PC-3 (cell line): ENCODE results near the gene KRTAP3-2. TPM values are rescaled to one million over a fixed set of nuclear protein-coding genes. Genes with fewer than 3 reads are reported as not detected.
A peak's percentile ranks its signal among the peaks of the same experiment; 100 is the strongest.

ENCODE experiments used
- ATAC-seq: fragments of 200-7000 bp; cut with Tn5 transposase; 2 replicates; pipeline ENCODE4 v1.9.1; 2020; ENCODE audit warnings: mild to moderate bottlenecking, moderate library complexity
- BruUV-seq: library from RNA; stranded (reverse); fragments of 400-500 nt; replicated peaks from 2 replicates; lab custom pipeline; 2021; lab: Mats Ljungman, UMichigan
- CTCF ChIA-PET: fragments of 300-600 bp; sonication (Branson Sonifier 250); formaldehyde crosslinking; loops from one replicate; lab custom pipeline; 2022; ENCODE audit warnings: antibody characterized with exemption; lab: Charles Lee
- POLR2A ChIA-PET: fragments of 300-600 bp; sonication (Branson Sonifier 250); formaldehyde crosslinking; loops from one replicate; lab custom pipeline; 2022; ENCODE audit warnings: antibody characterized with exemption; ENCODE audit not compliant: unreplicated experiment; lab: Charles Lee
- DNase-seq: peaks from one replicate; pipeline ENCODE4 v3.0.0-alpha.2; 2015
- H2AFZ ChIP-seq: fragments of 300-600 bp; sonication (generic); 2 replicates; pipeline ENCODE4 v1.6.0; 2016; ENCODE audit warnings: antibody characterized with exemption, low read length
- H3F3A ChIP-seq: fragments of 300-600 bp; sonication (generic); one replicate; pipeline ENCODE4 v1.6.0; 2017; ENCODE audit warnings: antibody characterized with exemption, low read length, control low read depth, mild to moderate bottlenecking; ENCODE audit not compliant: unreplicated experiment
- H3K27ac ChIP-seq: fragments of 300-600 bp; sonication (generic); 2 replicates; pipeline ENCODE4 v1.5.1; 2016; ENCODE audit warnings: mild to moderate bottlenecking, low read length
- H3K27me3 ChIP-seq: fragments of 300-600 bp; sonication (generic); 2 replicates; pipeline ENCODE4 v1.6.1; 2016; ENCODE audit warnings: low read length, mixed read lengths
- H3K36me3 ChIP-seq: fragments of 300-600 bp; sonication (generic); 2 replicates; pipeline ENCODE4 v1.6.1; 2016; ENCODE audit warnings: low read depth, mixed run types, low read length, mixed read lengths
- H3K4me1 ChIP-seq: fragments of 300-600 bp; sonication (generic); 2 replicates; pipeline ENCODE4 v1.5.1; 2016; ENCODE audit warnings: low read length; ENCODE audit not compliant: insufficient read depth
- H3K4me2 ChIP-seq: fragments of 300-600 bp; sonication (generic); 2 replicates; pipeline ENCODE4 v1.6.0; 2016; ENCODE audit warnings: low read length
- H3K4me3 ChIP-seq: fragments of 300-600 bp; sonication (generic); 2 replicates; pipeline ENCODE4 v1.5.1; 2016; ENCODE audit warnings: mild to moderate bottlenecking, low read length, mixed read lengths
- H3K79me2 ChIP-seq: fragments of 300-600 bp; sonication (generic); 2 replicates; pipeline ENCODE4 v1.6.1; 2017; ENCODE audit warnings: low read length, mixed read lengths
- H3K9ac ChIP-seq: fragments of 300-600 bp; sonication (generic); 2 replicates; pipeline ENCODE4 v1.6.0; 2016; ENCODE audit warnings: mild to moderate bottlenecking, low read length
- H3K9me2 ChIP-seq: fragments of 300-600 bp; sonication (generic); replicated peaks from 2 replicates; pipeline ENCODE4 v1.6.1; 2016; ENCODE audit warnings: mixed run types, low read length, mixed read lengths
- H3K9me3 ChIP-seq: fragments of 300-600 bp; sonication (generic); 2 replicates; pipeline ENCODE4 v1.6.1; 2016; ENCODE audit warnings: low read length, mixed read lengths
- H4K20me1 ChIP-seq: fragments of 300-600 bp; sonication (generic); 2 replicates; pipeline ENCODE4 v1.6.1; 2016; ENCODE audit warnings: low read length, mixed read lengths
- EZH2 ChIP-seq: fragments of 300-600 bp; sonication (generic); IDR thresholded peaks from one replicate; pipeline ENCODE4 v1.6.1; 2017; ENCODE audit warnings: antibody characterized with exemption, mild to moderate bottlenecking, low read length; ENCODE audit not compliant: unreplicated experiment
- EZH2phosphoT487 ChIP-seq: fragments of 300-600 bp; sonication (generic); IDR thresholded peaks from 2 replicates; pipeline ENCODE4 v1.6.1; 2018; ENCODE audit warnings: mild to moderate bottlenecking, antibody characterized with exemption, low read length, borderline replicate concordance
- intact Hi-C: fragments of 100-400 bp; cut with micrococcal nuclease; formaldehyde crosslinking; loops from 2 replicates; pipeline ENCODE4 v1.9.0; 2023
- total RNA-seq: library from RNA; depleted of rRNA; stranded (reverse); fragments of >200 nt; gene quantifications from 2 replicates; pipeline ENCODE4 v1.2.3, GENCODE V29; 2014
- TF ChIP-seq, protein P1 (sequence below): fragments of 300-600 bp; sonication (generic); conservative IDR thresholded peaks from 2 replicates; pipeline ENCODE4 v1.5.1; 2017; ENCODE audit warnings: antibody characterized with exemption, low read depth, mild to moderate bottlenecking, low read length

Gene KRTAP3-2
- total RNA-seq, 1 experiment from 2014 or later, result not detected

DNA sequence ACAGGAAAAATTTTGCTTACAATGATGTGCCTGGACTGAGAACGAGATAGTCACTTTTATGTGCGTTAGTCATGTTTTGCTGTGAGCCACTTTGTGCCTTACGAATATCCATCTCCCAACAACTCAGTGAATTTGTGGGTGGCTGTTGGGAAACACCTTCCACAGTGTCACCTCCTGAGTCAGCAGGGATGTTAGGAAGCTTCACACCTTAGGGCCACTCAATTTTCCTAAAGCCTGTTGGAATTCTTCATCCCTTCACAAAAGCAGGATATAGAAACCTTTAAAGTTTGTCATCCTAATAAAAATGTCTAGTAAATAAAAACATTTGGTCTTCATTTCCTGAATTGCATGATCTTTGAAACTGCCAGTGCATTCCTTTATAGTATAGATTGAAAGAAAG lies 13.5 kb upstream of the KRTAP3-2 start:
- Histone ChIP-seq H3K4me1 (peaks cover 46% of the 10 kb centered on the region), H3K79me2 (no peaks in the 10 kb centered on the region), H3K4me2 (peak overlapping the region; percentile 6), H3K9ac (no peak overlapping the region), H4K20me1 (no peaks in the 10 kb centered on the region), H3F3A (peaks cover 5% of the 10 kb centered on the region), H3K36me3 (no peaks in the 10 kb centered on the region), H3K9me2 (no peaks in the 10 kb centered on the region), H3K27me3 (no peaks in the 10 kb centered on the region), H3K4me3 (no peak overlapping the region), H2AFZ (no peak overlapping the region), H3K27ac (peak overlapping the region; percentile 79), H3K9me3 (no peaks in the 10 kb centered on the region)
- POLR2A ChIA-PET, result no interaction called here
- TF ChIP-seq EZH2 (no peak), EZH2phosphoT487 (no peak)
- TF ChIP-seq, protein P1, sequence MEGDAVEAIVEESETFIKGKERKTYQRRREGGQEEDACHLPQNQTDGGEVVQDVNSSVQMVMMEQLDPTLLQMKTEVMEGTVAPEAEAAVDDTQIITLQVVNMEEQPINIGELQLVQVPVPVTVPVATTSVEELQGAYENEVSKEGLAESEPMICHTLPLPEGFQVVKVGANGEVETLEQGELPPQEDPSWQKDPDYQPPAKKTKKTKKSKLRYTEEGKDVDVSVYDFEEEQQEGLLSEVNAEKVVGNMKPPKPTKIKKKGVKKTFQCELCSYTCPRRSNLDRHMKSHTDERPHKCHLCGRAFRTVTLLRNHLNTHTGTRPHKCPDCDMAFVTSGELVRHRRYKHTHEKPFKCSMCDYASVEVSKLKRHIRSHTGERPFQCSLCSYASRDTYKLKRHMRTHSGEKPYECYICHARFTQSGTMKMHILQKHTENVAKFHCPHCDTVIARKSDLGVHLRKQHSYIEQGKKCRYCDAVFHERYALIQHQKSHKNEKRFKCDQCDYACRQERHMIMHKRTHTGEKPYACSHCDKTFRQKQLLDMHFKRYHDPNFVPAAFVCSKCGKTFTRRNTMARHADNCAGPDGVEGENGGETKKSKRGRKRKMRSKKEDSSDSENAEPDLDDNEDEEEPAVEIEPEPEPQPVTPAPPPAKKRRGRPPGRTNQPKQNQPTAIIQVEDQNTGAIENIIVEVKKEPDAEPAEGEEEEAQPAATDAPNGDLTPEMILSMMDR, result no peak
- no TSS peak for BruUV-seq
- DNase-seq, result peak; percentile 86
- intact Hi-C loops, result no loop called here
- CTCF ChIA-PET, result interaction anchor here (1.3 kb wide), 1 partner anchor 309 kb away, joined by 4 read pairs; no protein-coding TSS in a partner anchor
- peak; percentile 86 for ATAC-seq

DNA sequence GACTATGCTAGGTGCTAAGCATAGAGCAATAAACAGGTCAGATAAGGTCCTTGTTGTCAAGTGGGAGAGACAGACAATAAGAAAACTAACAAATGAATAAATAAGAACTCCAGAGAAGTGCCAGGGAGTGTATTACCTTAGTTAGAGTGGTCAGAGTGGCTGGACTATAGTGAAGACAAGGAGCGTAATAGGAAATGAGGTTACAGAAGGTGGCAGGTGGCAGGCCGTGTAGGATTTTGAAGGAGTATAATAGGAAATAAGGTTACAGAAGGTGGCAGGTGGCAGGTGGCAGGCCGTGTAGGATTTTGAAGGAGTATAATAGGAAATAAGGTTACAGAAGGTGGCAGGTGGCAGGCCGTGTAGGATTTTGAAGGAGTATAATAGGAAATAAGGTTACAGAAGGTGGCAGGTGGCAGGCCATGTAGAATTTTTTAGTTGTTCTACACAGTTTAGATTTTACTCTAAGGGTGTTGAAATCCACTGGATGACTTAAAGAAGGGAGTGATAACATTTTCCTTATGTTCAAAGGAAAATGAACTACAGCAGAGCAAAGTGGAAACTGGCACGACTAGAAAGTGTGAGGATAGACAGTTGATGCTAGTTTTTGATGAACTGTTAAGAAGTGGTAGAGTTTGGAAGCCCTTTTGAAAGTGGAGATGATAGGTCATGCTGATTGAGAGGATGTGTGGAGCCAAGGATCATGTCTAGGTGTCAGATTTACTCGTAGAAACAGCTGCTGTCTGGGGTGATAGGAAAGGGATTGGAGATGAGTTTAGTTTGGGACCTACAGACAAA lies 12.8 kb upstream of the KRTAP3-2 start:
- peak overlapping the region; percentile 79 for H3K27ac ChIP-seq
- H3K9ac ChIP-seq, result no peak overlapping the region
- H3K36me3 ChIP-seq, result no peaks in the 10 kb centered on the region
- no peak for DNase-seq
- TF ChIP-seq EZH2 (no peak), EZH2phosphoT487 (no peak)
- TF ChIP-seq, protein P1, result no peak
- no TSS peak for BruUV-seq
- H3K9me3 ChIP-seq, result no peaks in the 10 kb centered on the region
- peak overlapping the region; percentile 6 for H3K4me2 ChIP-seq
- H3K79me2 ChIP-seq, result no peaks in the 10 kb centered on the region
- H3K9me2 ChIP-seq, result no peaks in the 10 kb centered on the region
- no peak overlapping the region for H3K4me3 ChIP-seq
- no peaks in the 10 kb centered on the region for H3K27me3 ChIP-seq
- peaks cover 5% of the 10 kb centered on the region for H3F3A ChIP-seq
- POLR2A ChIA-PET, result no interaction called here
- intact Hi-C loops, result no loop called here
- H3K4me1 ChIP-seq, result peaks cover 46% of the 10 kb centered on the region
- ATAC-seq, result no peak
- CTCF ChIA-PET, result interaction anchor here (1.3 kb wide), 1 partner anchor 310 kb away, joined by 4 read pairs; no protein-coding TSS in a partner anchor
- no peaks in the 10 kb centered on the region for H4K20me1 ChIP-seq
- no peak overlapping the region for H2AFZ ChIP-seq

DNA sequence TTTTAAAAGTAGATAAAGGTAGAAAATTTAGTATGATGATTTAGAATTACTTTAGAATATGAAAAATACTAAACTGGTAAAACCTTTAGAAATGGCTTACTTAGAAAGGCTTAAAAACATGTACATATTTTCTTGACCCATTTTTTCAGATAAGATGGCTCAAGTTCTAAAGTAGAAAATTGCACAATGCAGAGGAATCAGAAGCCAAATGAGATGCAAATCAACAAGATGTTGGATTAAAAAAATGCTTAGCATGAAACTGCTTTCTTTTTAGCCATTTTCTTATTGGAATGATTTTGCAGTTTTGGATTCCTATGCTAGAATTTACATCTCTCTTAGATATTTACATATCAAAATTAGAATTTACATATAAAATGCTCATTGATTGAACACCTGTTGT lies 10.7 kb upstream of the KRTAP3-2 start:
- Histone ChIP-seq H3K9me2 (no peaks in the 10 kb centered on the region), H3K36me3 (no peaks in the 10 kb centered on the region), H3F3A (peaks cover 5% of the 10 kb centered on the region), H3K9me3 (no peaks in the 10 kb centered on the region), H2AFZ (no peak overlapping the region), H3K27me3 (no peaks in the 10 kb centered on the region), H3K79me2 (no peaks in the 10 kb centered on the region), H3K27ac (no peak overlapping the region), H3K4me1 (peaks cover 46% of the 10 kb centered on the region), H3K9ac (no peak overlapping the region), H3K4me3 (no peak overlapping the region), H3K4me2 (no peak overlapping the region), H4K20me1 (no peaks in the 10 kb centered on the region)
- BruUV-seq, result no TSS peak
- TF ChIP-seq EZH2phosphoT487 (no peak), EZH2 (no peak)
- TF ChIP-seq, protein P1, result no peak
- intact Hi-C loops, result no loop called here
- ATAC-seq (no peak), DNase-seq (no peak)
- POLR2A ChIA-PET, result no interaction called here
- CTCF ChIA-PET, result no interaction called here
